D721Med (cell line): ENCODE measurements around the gene VWA3B.

Experiments used
- DNase-seq: peaks from one replicate; pipeline ENCODE4 v3.0.0; 2011; ENCODE audit warnings: low spot score; ENCODE audit not compliant: insufficient read length
- FAIRE-seq: peaks from 2 replicates; lab custom pipeline; 2011; peaks lifted over from hg19 to GRCh38; lab: Jason Lieb, UNC
- TF ChIP-seq, protein P1 (sequence below): IDR thresholded peaks from 2 replicates; pipeline ENCODE4 v1.5.1; 2012; ENCODE audit warnings: mild to moderate bottlenecking, control low read depth; ENCODE audit not compliant: insufficient read depth; ENCODE audit errors: missing control alignments

Gene VWA3B

DNA sequence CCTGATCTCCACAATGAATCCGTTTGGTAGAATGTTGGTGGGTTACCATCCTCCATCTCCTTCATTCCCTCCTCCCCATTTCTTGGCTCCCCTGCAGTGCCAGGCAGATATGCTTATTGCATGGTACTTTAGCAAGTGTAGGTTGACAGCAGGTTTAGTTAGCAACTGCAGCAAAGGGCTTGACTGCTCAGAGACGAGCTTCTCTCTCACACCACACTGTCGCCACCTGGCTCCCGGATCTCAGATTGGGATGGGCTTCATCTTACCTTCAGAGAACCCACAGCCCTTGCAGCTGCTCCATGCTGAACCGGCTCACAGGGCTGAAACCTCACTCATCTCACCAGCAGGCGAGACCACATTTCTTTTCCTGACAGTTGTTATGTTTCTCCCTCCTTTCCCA is 88.8 kb downstream of the VWA3B start:
- DNase-seq (no peak), FAIRE-seq (no peak)
- TF ChIP-seq, protein P1, sequence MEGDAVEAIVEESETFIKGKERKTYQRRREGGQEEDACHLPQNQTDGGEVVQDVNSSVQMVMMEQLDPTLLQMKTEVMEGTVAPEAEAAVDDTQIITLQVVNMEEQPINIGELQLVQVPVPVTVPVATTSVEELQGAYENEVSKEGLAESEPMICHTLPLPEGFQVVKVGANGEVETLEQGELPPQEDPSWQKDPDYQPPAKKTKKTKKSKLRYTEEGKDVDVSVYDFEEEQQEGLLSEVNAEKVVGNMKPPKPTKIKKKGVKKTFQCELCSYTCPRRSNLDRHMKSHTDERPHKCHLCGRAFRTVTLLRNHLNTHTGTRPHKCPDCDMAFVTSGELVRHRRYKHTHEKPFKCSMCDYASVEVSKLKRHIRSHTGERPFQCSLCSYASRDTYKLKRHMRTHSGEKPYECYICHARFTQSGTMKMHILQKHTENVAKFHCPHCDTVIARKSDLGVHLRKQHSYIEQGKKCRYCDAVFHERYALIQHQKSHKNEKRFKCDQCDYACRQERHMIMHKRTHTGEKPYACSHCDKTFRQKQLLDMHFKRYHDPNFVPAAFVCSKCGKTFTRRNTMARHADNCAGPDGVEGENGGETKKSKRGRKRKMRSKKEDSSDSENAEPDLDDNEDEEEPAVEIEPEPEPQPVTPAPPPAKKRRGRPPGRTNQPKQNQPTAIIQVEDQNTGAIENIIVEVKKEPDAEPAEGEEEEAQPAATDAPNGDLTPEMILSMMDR: no peak

- TF ChIP-seq, protein P1: no peak
- FAIRE-seq: no peak
These were observed 90.3 kb downstream of the VWA3B start for GRCh38 chr2:98177286-98177685.

GRCh38 chr2:98177986-98178385 is 91.0 kb downstream of the VWA3B start:
- DNase-seq (no peak), FAIRE-seq (no peak)
- TF ChIP-seq, protein P1: no peak

More at GRCh38 chr2:98177286-98177685, 90.3 kb downstream of the VWA3B start:
- no peak for DNase-seq

- FAIRE-seq (no peak), DNase-seq (no peak)
- TF ChIP-seq, protein P1: no peak
These were observed 93.5 kb downstream of the VWA3B start for GRCh38 chr2:98180456-98180855.

DNA sequence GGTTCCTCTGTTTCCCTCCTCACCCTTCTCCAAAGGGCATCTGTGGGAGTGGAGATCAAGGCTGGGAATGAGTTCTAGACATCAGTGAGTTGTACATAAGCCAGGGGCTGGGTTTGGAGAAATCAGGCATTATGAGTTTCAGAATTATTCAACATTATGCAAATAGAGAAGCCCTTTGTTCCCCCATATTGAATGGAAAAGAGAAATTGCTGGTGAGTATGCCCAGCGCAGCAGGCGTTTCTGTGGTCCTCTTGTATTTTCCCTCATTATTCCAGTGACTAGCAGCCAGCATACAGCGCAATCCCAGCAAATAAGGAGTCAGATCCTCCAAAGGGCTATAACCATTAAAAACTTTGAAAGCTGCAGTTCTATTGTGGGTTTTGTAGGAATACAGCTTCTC is 94.4 kb downstream of the VWA3B start:
- DNase-seq (no peak), FAIRE-seq (no peak)
- TF ChIP-seq, protein P1: no peak

- no peak for FAIRE-seq
- TF ChIP-seq, protein P1: no peak
- DNase-seq: no peak
These were observed 98.8 kb downstream of the VWA3B start for GRCh38 chr2:98185801-98186200.

GRCh38 chr2:98187194-98187593 is 100.2 kb downstream of the VWA3B start:
- TF ChIP-seq, protein P1: no peak
- FAIRE-seq: no peak
- no peak for DNase-seq
